HepG2 (cell line): ENCODE data around the gene SEMA4B. TPM values are rescaled to one million over a fixed set of nuclear protein-coding genes. Genes with fewer than 3 reads are reported as not detected.

Experiments used
- ATAC-seq: fragments of 200-7000 bp; cut with Tn5 transposase; 3 replicates; pipeline ENCODE4 v1.9.1; 2020; ENCODE audit warnings: mild to moderate bottlenecking, moderate library complexity
- BruUV-seq: library from RNA; stranded (reverse); fragments of 400-500 nt; replicated peaks from 2 replicates; lab custom pipeline; 2021; lab: Mats Ljungman, UMichigan
- CTCF ChIA-PET: fragments of 300-600 bp; formaldehyde crosslinking; extraction: SDS; loops from one replicate; lab custom pipeline; 2021; ENCODE audit warnings: low total read pairs, inconsistent platforms, low intra/inter-chr PET ratio; lab: Yijun Ruan, JAX
- POLR2A ChIA-PET: fragments of 350-600 bp; sonication (Branson Sonifier 250); formaldehyde crosslinking; loops from one replicate; lab custom pipeline; 2020; ENCODE audit warnings: antibody characterized with exemption, inconsistent platforms; lab: Yijun Ruan, JAX
- DNase-seq: peaks from one replicate; pipeline ENCODE4 v3.0.0-alpha.2; 2015; ENCODE audit warnings: low spot score
- FAIRE-seq: peaks from 3 replicates; lab custom pipeline; 2011; peaks lifted over from hg19 to GRCh38; lab: Jason Lieb, UNC
- H2AFZ ChIP-seq: one replicate; pipeline ENCODE4 v1.6.1; 2011; ENCODE audit warnings: low read length, inconsistent platforms
- H3K27ac ChIP-seq: fragments of 300-600 bp; 3 replicates; pipeline ENCODE4 v1.8.0; 2011; ENCODE audit warnings: mixed run types, mild to moderate bottlenecking, mixed read lengths, low read length, inconsistent platforms; ENCODE audit not compliant: insufficient read depth; ENCODE audit errors: extremely low read length
- H3K27me3 ChIP-seq, 2 experiments: fragments of 200-600 bp in 1 of 2; 2 replicates in 1 of 2; 3 replicates in 1 of 2; pipeline versions ENCODE4 v1.6.0 to v1.8.0; 2011; ENCODE audit warnings: low read length in 2 of 2, mild to moderate bottlenecking in 2 of 2, moderate library complexity in 2 of 2, inconsistent platforms in 1 of 2; ENCODE audit not compliant: insufficient read depth in 2 of 2, control insufficient read depth in 1 of 2
- H3K36me3 ChIP-seq, 2 experiments: fragments of 200-600 bp in 1 of 2; replicated peaks in 1 of 2; 2 replicates in 1 of 2; 3 replicates in 1 of 2; pipeline versions ENCODE4 v1.5.1 to v1.8.0; 2011; ENCODE audit warnings: low read length in 2 of 2, inconsistent platforms in 1 of 2; ENCODE audit not compliant: insufficient read depth in 2 of 2, control insufficient read depth in 1 of 2
- H3K4me1 ChIP-seq: 2 replicates; pipeline ENCODE4 v1.5.1; 2012; ENCODE audit warnings: low read length, inconsistent platforms; ENCODE audit not compliant: insufficient read depth
- H3K4me2 ChIP-seq: 2 replicates; pipeline ENCODE4 v1.6.0; 2011; ENCODE audit warnings: low read depth, low read length, inconsistent platforms
- H3K4me3 ChIP-seq, 3 experiments: fragments of 200-600 bp in 1 of 3; sonication (generic), shearing (Covaris generic) in 1 of 3; replicated peaks in 1 of 3; 2 replicates each; pipeline ENCODE4 v1.5.1; 2011 to 2016; ENCODE audit warnings: low read length in 3 of 3, inconsistent platforms in 2 of 3, low read depth in 2 of 3, mild to moderate bottlenecking in 2 of 3, control low read depth in 1 of 3, mixed read lengths in 1 of 3; ENCODE audit not compliant: insufficient read depth in 1 of 3
- H3K79me2 ChIP-seq: one replicate; pipeline ENCODE4 v1.6.1; 2011; ENCODE audit warnings: low read length, inconsistent platforms; ENCODE audit not compliant: insufficient read depth
- H3K9ac ChIP-seq: 2 replicates; pipeline ENCODE4 v1.6.0; 2011; ENCODE audit warnings: mild to moderate bottlenecking, low read depth, low read length, inconsistent platforms; ENCODE audit not compliant: insufficient read depth
- H3K9me3 ChIP-seq: 2 replicates; pipeline ENCODE4 v1.5.1; 2012; ENCODE audit warnings: mild to moderate bottlenecking, low read length
- H4K20me1 ChIP-seq: 2 replicates; pipeline ENCODE4 v1.6.0; 2011; ENCODE audit warnings: inconsistent platforms, mild to moderate bottlenecking, low read length, moderate library complexity; ENCODE audit not compliant: insufficient read depth
- ARNTL ChIP-seq: sonication (generic); formaldehyde crosslinking; IDR thresholded peaks from 2 replicates; pipeline ENCODE4 v1.4.0; 2020; ENCODE audit warnings: mild to moderate bottlenecking, missing genetic modification reagents
- ATF3 ChIP-seq: sonication (generic); formaldehyde crosslinking; IDR thresholded peaks from 2 replicates; pipeline ENCODE4 v1.4.0; 2020; ENCODE audit warnings: missing genetic modification reagents
- CBX2 ChIP-seq, 2 experiments: fragments of 200-600 bp in 1 of 2; sonication (generic); formaldehyde crosslinking in 1 of 2; IDR thresholded peaks; 2 replicates each; pipeline versions ENCODE4 v1.7.0 to v1.8.1; 2018 to 2022; ENCODE audit warnings: low read depth in 2 of 2, low read length in 1 of 2, mild to moderate bottlenecking in 1 of 2, missing genetic modification reagents in 1 of 2
- FOXC1 ChIP-seq: sonication (generic); formaldehyde crosslinking; IDR thresholded peaks from 2 replicates; pipeline ENCODE4 v1.8.0; 2022; ENCODE audit warnings: mild to moderate bottlenecking, missing genetic modification reagents, borderline replicate concordance
- PAWR ChIP-seq: sonication (generic); formaldehyde crosslinking; IDR thresholded peaks from 2 replicates; pipeline ENCODE4 v1.4.0; 2020; ENCODE audit warnings: missing genetic modification reagents, mild to moderate bottlenecking, borderline replicate concordance
- SATB2 ChIP-seq: sonication (generic); formaldehyde crosslinking; IDR thresholded peaks from 2 replicates; pipeline ENCODE4 v1.5.0; 2020; ENCODE audit warnings: missing genetic modification reagents
- SCMH1 ChIP-seq: sonication (generic); formaldehyde crosslinking; IDR thresholded peaks from 2 replicates; pipeline ENCODE4 v1.9.0; 2021; ENCODE audit warnings: missing genetic modification reagents, mild to moderate bottlenecking, borderline replicate concordance
- THYN1 ChIP-seq: sonication (generic); formaldehyde crosslinking; IDR thresholded peaks from 2 replicates; pipeline ENCODE4 v1.8.1; 2023; ENCODE audit warnings: low read depth, mild to moderate bottlenecking, moderate library complexity, missing genetic modification reagents, borderline replicate concordance
- ZBTB26 ChIP-seq: IDR thresholded peaks from 2 replicates; pipeline ENCODE4 v1.6.1; 2016; ENCODE audit warnings: missing compliant biosample characterization, missing genetic modification reagents, borderline replicate concordance
- ZBTB4 ChIP-seq: sonication (generic); formaldehyde crosslinking; IDR thresholded peaks from 2 replicates; pipeline ENCODE4 v1.4.0; 2020; ENCODE audit warnings: missing genetic modification reagents, mild to moderate bottlenecking, borderline replicate concordance
- ZFP36L2 ChIP-seq: sonication (generic); formaldehyde crosslinking; IDR thresholded peaks from 2 replicates; pipeline ENCODE4 v1.4.0; 2020; ENCODE audit warnings: missing genetic modification reagents
- ZNF281 ChIP-seq: sonication (generic); formaldehyde crosslinking; IDR thresholded peaks from 2 replicates; pipeline ENCODE4 v1.4.0; 2020; ENCODE audit warnings: missing genetic modification reagents, borderline replicate concordance
- ZNF430 ChIP-seq: sonication (generic); formaldehyde crosslinking; IDR thresholded peaks from 2 replicates; pipeline ENCODE4 v1.9.0; 2021; ENCODE audit warnings: mild to moderate bottlenecking, missing genetic modification reagents
- ZNF451 ChIP-seq: sonication (generic); formaldehyde crosslinking; IDR thresholded peaks from 2 replicates; pipeline ENCODE4 v1.5.0; 2020; ENCODE audit warnings: mild to moderate bottlenecking, missing genetic modification reagents
- ZSCAN30 ChIP-seq: sonication (generic); formaldehyde crosslinking; IDR thresholded peaks from 2 replicates; pipeline ENCODE4 v1.5.0; 2020; ENCODE audit warnings: mild to moderate bottlenecking, missing genetic modification reagents
- WGBS: methylation state at CpG from one replicate; pipeline ENCODE4 v1.1.6; 2017; ENCODE audit warnings: low lambda C conversion rate; 5-methylcytosine and 5-hydroxymethylcytosine counted together
- in situ Hi-C: cut with HindIII; loops from 2 replicates; pipeline ENCODE4 v1.10.0; 2017; ENCODE audit warnings: low pct_unique_long_range_greater_than_20kb; ENCODE audit not compliant: extremely low pct_ligation_motif_present
- intact Hi-C: fragments of 100-400 bp; cut with micrococcal nuclease; formaldehyde crosslinking; loops from one replicate; pipeline ENCODE4 v1.10.0; 2022; ENCODE audit not compliant: unreplicated experiment
- polyA plus RNA-seq, 8 experiments: library from polyadenylated mRNA; depleted of rRNA in 3 of 8; stranded (reverse) in 7 of 8; unstranded in 1 of 8; fragments of >200 nt; fragmentation: Illumina TruSeq in 4 of 8; extraction: Trizol in 4 of 8; gene quantifications; 2 replicates each; pipeline versions ENCODE4 v1.2.1 to v1.2.3, GENCODE V29; 2011 to 2016; ENCODE audit warnings: low read depth in 4 of 8, missing spikeins in 1 of 8, mixed read lengths in 1 of 8; ENCODE audit not compliant: insufficient read depth in 1 of 8
- total RNA-seq, 5 experiments: library from RNA; depleted of rRNA; stranded (reverse); fragments of >200 nt; fragmentation: Illumina TruSeq; extraction: Trizol; gene quantifications; 2 replicates each; pipeline ENCODE4 v1.2.3, GENCODE V29; 2016; ENCODE audit warnings: low read depth in 1 of 5

The SEMA4B gene
- total and polyA plus RNA-seq, 2 of the 13 experiments (the other 11 are each of a cell fraction or from before 2014, with no cell fraction given), result 2.1 to 17.0 TPM

GRCh38 chr15:90192961-90193786 is 8.0 kb upstream of the SEMA4B start:
- 97% methylated on average over 15 of the region's 16 CpGs for WGBS
- H4K20me1 ChIP-seq, result no peaks in the 10 kb centered on the region
- no peak for ATAC-seq
- H3K4me1 ChIP-seq, result peaks cover 36% of the 10 kb centered on the region
- H3K4me2 ChIP-seq, result peak overlapping the region; percentile 19
- POLR2A ChIA-PET, result interaction anchor here (1.7 to 3.6 kb wide), 3 partner anchors 8 to 40 kb away, joined by 8 to 55 read pairs (median 12); partner anchors contain the start of genes CIB1, GDPGP1 and SEMA4B
- H3K4me3 ChIP-seq, result no peak overlapping the region
- no TSS peak for BruUV-seq
- H3K27me3 ChIP-seq, result no peaks in the 10 kb centered on the region
- H3K79me2 ChIP-seq, result no peaks in the 10 kb centered on the region
- intact Hi-C loops (no loop called here), in situ Hi-C loops (no loop called here)
- DNase-seq, result no peak
- no peaks in the 10 kb centered on the region for H3K36me3 ChIP-seq
- no peak overlapping the region for H3K9ac ChIP-seq
- CTCF ChIA-PET, result no interaction called here
- no peak for FAIRE-seq
- no peak overlapping the region for H3K27ac ChIP-seq
- H3K9me3 ChIP-seq, result no peaks in the 10 kb centered on the region
- no peak overlapping the region for H2AFZ ChIP-seq
- TF ChIP-seq ZBTB4 (CRISPR knock-in tag), result no peak
- TF ChIP-seq FOXC1 (CRISPR knock-in tag), result no peak
- TF ChIP-seq ARNTL (CRISPR knock-in tag), result no peak
- no peak for TF ChIP-seq ZFP36L2 (CRISPR knock-in tag)
- TF ChIP-seq CBX2 (IDR thresholded peaks at IDR 0.05; ENCODE audit: low read depth, low read length), result no peak
- TF ChIP-seq CBX2 (CRISPR knock-in tag; IDR thresholded peaks at IDR 0.05; ENCODE audit: low read depth), result no peak
- TF ChIP-seq SCMH1 (CRISPR knock-in tag), result no peak
- TF ChIP-seq THYN1, result no peak
- no peak for TF ChIP-seq ATF3 (CRISPR knock-in tag)
- TF ChIP-seq ZNF430 (CRISPR knock-in tag), result no peak
- TF ChIP-seq ZNF281 (CRISPR knock-in tag), result no peak
- no peak for TF ChIP-seq ZNF451 (CRISPR knock-in tag)
- no peak for TF ChIP-seq ZBTB26 (CRISPR knock-in tag)
- no peak for TF ChIP-seq ZSCAN30 (CRISPR knock-in tag)
- no peak for TF ChIP-seq PAWR (CRISPR knock-in tag)
- no peak for TF ChIP-seq SATB2 (CRISPR knock-in tag)
